SK-N-SH treated with all-trans-retinoic acid at 6 μM for 48 hours (cell line): Measurements from ENCODE around the gene GJA5.
"Not testable (repeated sequence)": the region's sequence is repeated elsewhere in the genome, so short reads cannot be mapped to it uniquely, and the experiment has no call there.

Experiments
- ATAC-seq: fragments of 200-7000 bp; cut with Tn5 transposase; 3 replicates; pipeline ENCODE4 v1.9.1; 2020; ENCODE audit warnings: mild to moderate bottlenecking, moderate library complexity
- ARNTL ChIP-seq: fragments of 450-650 bp; formaldehyde crosslinking; IDR thresholded peaks from 2 replicates; pipeline ENCODE4 v1.5.0; 2020; ENCODE audit warnings: low read depth, mild to moderate bottlenecking, moderate library complexity, borderline replicate concordance
- BACH2 ChIP-seq: fragments of 250-450 bp; sonication (Bioruptor Pico); IDR thresholded peaks from 2 replicates; pipeline ENCODE4 v1.9.0; 2021; ENCODE audit warnings: mild to moderate bottlenecking, borderline replicate concordance
- CSDC2 ChIP-seq: fragments of 250-450 bp; sonication (Bioruptor Pico); IDR thresholded peaks from 2 replicates; pipeline ENCODE4 v1.5.0; 2020; ENCODE audit warnings: mild to moderate bottlenecking, moderate library complexity
- ESRRG ChIP-seq: fragments of 250-450 bp; sonication (Bioruptor Pico); IDR thresholded peaks from 2 replicates; pipeline ENCODE4 v1.6.1; 2021; ENCODE audit warnings: mild to moderate bottlenecking
- GLIS3 ChIP-seq: fragments of 250-450 bp; sonication (Bioruptor Pico); IDR thresholded peaks from 2 replicates; pipeline ENCODE4 v1.5.0; 2020; ENCODE audit warnings: mild to moderate bottlenecking, moderate library complexity
- OSR1 ChIP-seq: fragments of 250-450 bp; sonication (Bioruptor Pico); IDR thresholded peaks from 2 replicates; pipeline ENCODE4 v1.8.0; 2022; ENCODE audit warnings: moderate library complexity, mild to moderate bottlenecking, inconsistent platforms
- PPARA ChIP-seq: fragments of 250-450 bp; sonication (Bioruptor Pico); IDR thresholded peaks from 2 replicates; pipeline ENCODE4 v1.5.0; 2020; ENCODE audit warnings: mild to moderate bottlenecking, borderline replicate concordance
- RARB ChIP-seq: fragments of 250-450 bp; sonication (Bioruptor Pico); IDR thresholded peaks from 2 replicates; pipeline ENCODE4 v1.8.0; 2021; ENCODE audit warnings: mild to moderate bottlenecking, moderate library complexity
- SNAI2 ChIP-seq: fragments of 250-450 bp; sonication (Bioruptor Pico); IDR thresholded peaks from 2 replicates; pipeline ENCODE4 v1.5.0; 2020; ENCODE audit warnings: mild to moderate bottlenecking, moderate library complexity
- TCF4 ChIP-seq: fragments of 250-450 bp; sonication (Bioruptor Pico); IDR thresholded peaks from 2 replicates; pipeline ENCODE4 v1.8.0; 2021; ENCODE audit warnings: mild to moderate bottlenecking, moderate library complexity, borderline replicate concordance
- TOX ChIP-seq: fragments of 250-450 bp; sonication (Bioruptor Pico); IDR thresholded peaks from 2 replicates; pipeline ENCODE4 v1.8.0; 2021; ENCODE audit warnings: mild to moderate bottlenecking, moderate library complexity, borderline replicate concordance
- ZC3H10 ChIP-seq: fragments of 250-450 bp; sonication (Bioruptor Pico); IDR thresholded peaks from 2 replicates; pipeline ENCODE4 v1.5.1; 2021; ENCODE audit warnings: mild to moderate bottlenecking, moderate library complexity
- ZFP30 ChIP-seq: fragments of 450-650 bp; formaldehyde crosslinking; IDR thresholded peaks from 2 replicates; pipeline ENCODE4 v1.5.0; 2022; ENCODE audit warnings: mild to moderate bottlenecking, moderate library complexity
- ZNF565 ChIP-seq: fragments of 450-650 bp; formaldehyde crosslinking; conservative IDR thresholded peaks from 2 replicates; pipeline ENCODE4 v1.5.0; 2020; ENCODE audit warnings: low read depth, mild to moderate bottlenecking, moderate library complexity
- ZNF8 ChIP-seq: fragments of 450-650 bp; formaldehyde crosslinking; IDR thresholded peaks from 2 replicates; pipeline ENCODE4 v1.5.0; 2020; ENCODE audit warnings: mild to moderate bottlenecking, moderate library complexity
- TF ChIP-seq, protein P1 (sequence below): fragments of 250-450 bp; sonication (Bioruptor Pico); IDR thresholded peaks from 2 replicates; pipeline ENCODE4 v1.5.1; 2020; ENCODE audit warnings: low read depth, mild to moderate bottlenecking, moderate library complexity
- TF ChIP-seq, protein P2 (sequence below): fragments of 250-450 bp; sonication (Bioruptor Pico); IDR thresholded peaks from 2 replicates; pipeline ENCODE4 v1.8.0; 2020; ENCODE audit warnings: mild to moderate bottlenecking, moderate library complexity, borderline replicate concordance
- TF ChIP-seq, protein P3 (sequence below): fragments of 250-450 bp; sonication (Bioruptor Pico); IDR thresholded peaks from 2 replicates; pipeline ENCODE4 v1.8.0; 2021; ENCODE audit warnings: low read depth, mild to moderate bottlenecking, moderate library complexity, borderline replicate concordance
- TF ChIP-seq, protein P4 (sequence below): fragments of 250-450 bp; sonication (Bioruptor Pico); IDR thresholded peaks from 2 replicates; pipeline ENCODE4 v1.5.1; 2021; ENCODE audit warnings: mild to moderate bottlenecking, moderate library complexity

Gene GJA5

DNA sequence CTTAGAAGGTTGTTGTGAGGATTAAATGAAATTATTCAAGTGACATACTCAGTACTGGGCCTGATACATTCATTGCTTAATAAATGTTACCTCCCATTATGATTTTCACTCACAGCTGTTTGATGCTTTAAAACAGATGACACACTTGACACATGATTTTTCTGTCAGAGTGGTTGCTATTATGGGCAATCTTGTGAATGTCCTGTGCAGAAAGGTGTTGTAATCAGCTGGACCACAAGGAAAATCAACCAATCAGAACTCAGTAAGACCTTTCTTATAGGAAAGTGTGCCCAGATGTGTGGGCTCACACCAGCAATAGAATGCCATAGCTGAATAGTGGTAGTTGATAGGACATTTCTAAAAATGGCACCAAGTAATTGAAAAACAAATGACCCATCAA is 23.5 kb downstream of the GJA5 start:
- ATAC-seq, result no peak

DNA sequence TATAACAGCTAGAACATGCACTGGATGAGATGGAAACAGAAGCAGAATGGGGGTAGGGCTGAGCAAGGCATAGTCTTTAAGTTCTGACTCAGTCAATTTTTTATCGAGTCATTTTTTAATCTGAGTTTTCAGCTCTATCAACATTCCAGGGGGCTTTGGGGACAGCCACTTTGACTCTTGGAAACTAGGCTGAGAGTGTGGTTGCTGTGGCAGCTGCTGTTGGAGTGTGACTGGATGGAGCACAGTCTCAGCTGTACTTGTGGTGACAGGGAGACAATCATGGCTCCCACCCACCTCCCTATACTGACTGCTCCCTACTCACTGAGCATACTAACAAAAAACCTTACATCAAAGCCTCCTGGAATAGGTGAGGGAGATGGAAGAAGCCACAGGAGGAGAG is 25.0 kb downstream of the GJA5 start:
- ATAC-seq, result no peak
- TF ChIP-seq TOX (CRISPR knock-in tag), result no peak
- TF ChIP-seq, all 23 proteins: peak for 0

More for the DNA sequence above, 23.5 kb downstream of the GJA5 start:
- TF ChIP-seq ZC3H10 (CRISPR knock-in tag) (no peak), PPARA (CRISPR knock-in tag) (no peak), CSDC2 (CRISPR knock-in tag) (no peak), ARNTL (CRISPR knock-in tag) (no peak)
- TF ChIP-seq, protein P1, sequence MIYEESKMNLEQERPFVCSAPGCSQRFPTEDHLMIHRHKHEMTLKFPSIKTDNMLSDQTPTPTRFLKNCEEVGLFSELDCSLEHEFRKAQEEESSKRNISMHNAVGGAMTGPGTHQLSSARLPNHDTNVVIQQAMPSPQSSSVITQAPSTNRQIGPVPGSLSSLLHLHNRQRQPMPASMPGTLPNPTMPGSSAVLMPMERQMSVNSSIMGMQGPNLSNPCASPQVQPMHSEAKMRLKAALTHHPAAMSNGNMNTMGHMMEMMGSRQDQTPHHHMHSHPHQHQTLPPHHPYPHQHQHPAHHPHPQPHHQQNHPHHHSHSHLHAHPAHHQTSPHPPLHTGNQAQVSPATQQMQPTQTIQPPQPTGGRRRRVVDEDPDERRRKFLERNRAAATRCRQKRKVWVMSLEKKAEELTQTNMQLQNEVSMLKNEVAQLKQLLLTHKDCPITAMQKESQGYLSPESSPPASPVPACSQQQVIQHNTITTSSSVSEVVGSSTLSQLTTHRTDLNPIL (CRISPR knock-in tag), result no peak
- TF ChIP-seq, all 23 proteins: peak for 0

DNA sequence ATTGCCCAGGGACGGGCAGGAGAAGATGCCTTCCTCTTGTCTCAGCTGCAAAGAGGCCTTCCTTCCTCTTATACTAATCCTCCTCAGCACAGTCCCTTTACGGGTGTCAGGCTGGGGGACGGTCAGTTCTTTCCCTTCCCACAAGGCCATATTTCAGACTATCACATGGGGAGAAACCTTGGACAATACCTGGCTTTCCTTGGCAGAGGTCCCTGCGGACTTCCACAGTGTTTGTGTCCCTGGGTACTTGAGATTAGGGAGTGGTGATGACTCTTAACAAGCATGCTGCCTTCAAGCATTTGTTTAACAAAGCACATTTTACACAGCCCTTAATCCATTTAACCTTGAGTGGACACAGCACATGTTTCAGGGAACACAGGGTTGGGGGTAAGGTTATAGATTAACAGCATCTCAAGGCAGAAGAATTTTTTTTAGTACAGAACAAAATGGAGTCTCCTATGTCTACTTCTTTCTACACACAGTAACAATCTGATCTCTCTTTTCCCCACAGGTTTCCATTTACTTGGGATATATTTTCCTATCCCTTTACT is 26.0 kb downstream of the GJA5 start:
- ATAC-seq, result not testable (repeated sequence)

DNA sequence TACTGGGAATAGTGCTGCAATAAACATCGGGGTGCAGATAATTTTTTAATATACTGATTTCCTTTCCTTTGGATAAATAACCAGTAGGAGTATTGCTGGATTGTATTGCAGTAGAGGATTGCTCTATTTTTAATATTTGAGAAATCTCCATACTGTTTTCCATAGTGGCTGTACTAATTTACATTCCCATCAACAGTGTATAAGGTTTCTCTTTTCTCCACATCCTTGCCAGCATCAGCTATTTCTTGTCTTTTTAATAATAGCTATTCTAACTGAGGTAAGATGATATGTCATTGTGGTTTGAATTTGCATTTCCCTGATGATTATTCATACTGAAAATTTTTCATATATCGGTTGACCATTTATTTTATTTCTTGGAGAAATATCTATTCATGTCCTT is 31.1 kb downstream of the GJA5 start:
- ATAC-seq, result no peak
- TF ChIP-seq BACH2 (no peak), SNAI2 (CRISPR knock-in tag) (no peak), ZC3H10 (CRISPR knock-in tag) (no peak), OSR1 (CRISPR knock-in tag) (no peak), ZNF8 (CRISPR knock-in tag) (no peak), CSDC2 (CRISPR knock-in tag) (no peak), ZFP30 (CRISPR knock-in tag) (no peak), TCF4 (no peak), ZNF565 (CRISPR knock-in tag) (no peak), TOX (CRISPR knock-in tag) (no peak), GLIS3 (CRISPR knock-in tag) (no peak), ARNTL (CRISPR knock-in tag) (no peak), RARB (CRISPR knock-in tag) (no peak), PPARA (CRISPR knock-in tag) (no peak), ESRRG (CRISPR knock-in tag) (no peak)
- TF ChIP-seq, protein P2, sequence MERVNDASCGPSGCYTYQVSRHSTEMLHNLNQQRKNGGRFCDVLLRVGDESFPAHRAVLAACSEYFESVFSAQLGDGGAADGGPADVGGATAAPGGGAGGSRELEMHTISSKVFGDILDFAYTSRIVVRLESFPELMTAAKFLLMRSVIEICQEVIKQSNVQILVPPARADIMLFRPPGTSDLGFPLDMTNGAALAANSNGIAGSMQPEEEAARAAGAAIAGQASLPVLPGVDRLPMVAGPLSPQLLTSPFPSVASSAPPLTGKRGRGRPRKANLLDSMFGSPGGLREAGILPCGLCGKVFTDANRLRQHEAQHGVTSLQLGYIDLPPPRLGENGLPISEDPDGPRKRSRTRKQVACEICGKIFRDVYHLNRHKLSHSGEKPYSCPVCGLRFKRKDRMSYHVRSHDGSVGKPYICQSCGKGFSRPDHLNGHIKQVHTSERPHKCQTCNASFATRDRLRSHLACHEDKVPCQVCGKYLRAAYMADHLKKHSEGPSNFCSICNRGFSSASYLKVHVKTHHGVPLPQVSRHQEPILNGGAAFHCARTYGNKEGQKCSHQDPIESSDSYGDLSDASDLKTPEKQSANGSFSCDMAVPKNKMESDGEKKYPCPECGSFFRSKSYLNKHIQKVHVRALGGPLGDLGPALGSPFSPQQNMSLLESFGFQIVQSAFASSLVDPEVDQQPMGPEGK (CRISPR knock-in tag), result no peak
- TF ChIP-seq, protein P3, sequence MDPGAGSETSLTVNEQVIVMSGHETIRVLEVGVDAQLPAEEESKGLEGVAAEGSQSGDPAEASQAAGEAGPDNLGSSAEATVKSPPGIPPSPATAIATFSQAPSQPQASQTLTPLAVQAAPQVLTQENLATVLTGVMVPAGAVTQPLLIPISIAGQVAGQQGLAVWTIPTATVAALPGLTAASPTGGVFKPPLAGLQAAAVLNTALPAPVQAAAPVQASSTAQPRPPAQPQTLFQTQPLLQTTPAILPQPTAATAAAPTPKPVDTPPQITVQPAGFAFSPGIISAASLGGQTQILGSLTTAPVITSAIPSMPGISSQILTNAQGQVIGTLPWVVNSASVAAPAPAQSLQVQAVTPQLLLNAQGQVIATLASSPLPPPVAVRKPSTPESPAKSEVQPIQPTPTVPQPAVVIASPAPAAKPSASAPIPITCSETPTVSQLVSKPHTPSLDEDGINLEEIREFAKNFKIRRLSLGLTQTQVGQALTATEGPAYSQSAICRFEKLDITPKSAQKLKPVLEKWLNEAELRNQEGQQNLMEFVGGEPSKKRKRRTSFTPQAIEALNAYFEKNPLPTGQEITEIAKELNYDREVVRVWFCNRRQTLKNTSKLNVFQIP (CRISPR knock-in tag), result no peak
- TF ChIP-seq, protein P1 (CRISPR knock-in tag), result no peak

DNA sequence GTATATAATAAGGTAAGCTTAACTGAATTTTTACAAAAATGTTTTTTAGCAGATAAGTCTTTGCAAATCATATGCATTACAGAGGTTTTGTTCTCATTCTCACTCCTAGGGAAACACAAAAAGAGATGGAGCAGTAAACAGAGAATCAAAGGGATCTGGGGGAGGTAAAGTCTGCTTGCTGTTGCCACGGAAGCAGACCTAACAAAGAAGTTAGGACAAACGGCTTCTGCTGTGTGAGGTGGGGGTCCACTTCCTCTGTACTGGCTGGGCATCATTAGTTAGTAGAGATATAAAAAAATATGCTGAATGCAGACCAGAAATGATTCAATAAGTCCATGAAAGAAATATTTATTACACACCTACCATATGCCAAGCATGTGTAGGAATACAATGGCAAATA is 34.2 kb downstream of the GJA5 start:
- no peak for ATAC-seq
- TF ChIP-seq GLIS3 (CRISPR knock-in tag), result no peak
- no peak for TF ChIP-seq ARNTL (CRISPR knock-in tag)
- TF ChIP-seq CSDC2 (CRISPR knock-in tag), result no peak
- no peak for TF ChIP-seq ESRRG (CRISPR knock-in tag)
- TF ChIP-seq TOX (CRISPR knock-in tag), result no peak
- TF ChIP-seq, all 23 proteins: peak for 0

DNA sequence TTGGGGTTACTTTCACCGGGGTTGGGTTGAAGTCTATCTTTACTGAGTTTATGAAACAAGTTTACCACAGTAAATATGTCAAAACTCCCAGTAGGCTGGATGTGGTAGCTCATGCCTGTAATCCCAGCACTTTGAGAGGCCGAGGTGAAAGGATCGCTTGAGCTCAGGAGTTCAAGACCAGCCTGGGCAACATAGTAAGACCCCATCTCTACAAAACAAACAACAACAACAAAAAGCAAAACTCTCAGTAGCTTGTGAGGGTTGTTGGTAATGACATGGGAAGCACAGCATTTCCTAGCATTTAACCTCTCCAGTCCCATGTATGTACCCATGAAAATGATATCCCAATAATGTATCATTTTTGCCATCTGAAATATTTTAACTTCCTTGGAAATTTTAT is 34.7 kb downstream of the GJA5 start:
- ATAC-seq, result no peak
- TF ChIP-seq PPARA (CRISPR knock-in tag) (no peak), ZNF565 (CRISPR knock-in tag) (no peak), RARB (CRISPR knock-in tag) (no peak), BACH2 (no peak), ARNTL (CRISPR knock-in tag) (no peak), OSR1 (CRISPR knock-in tag) (no peak)
- TF ChIP-seq, protein P4, sequence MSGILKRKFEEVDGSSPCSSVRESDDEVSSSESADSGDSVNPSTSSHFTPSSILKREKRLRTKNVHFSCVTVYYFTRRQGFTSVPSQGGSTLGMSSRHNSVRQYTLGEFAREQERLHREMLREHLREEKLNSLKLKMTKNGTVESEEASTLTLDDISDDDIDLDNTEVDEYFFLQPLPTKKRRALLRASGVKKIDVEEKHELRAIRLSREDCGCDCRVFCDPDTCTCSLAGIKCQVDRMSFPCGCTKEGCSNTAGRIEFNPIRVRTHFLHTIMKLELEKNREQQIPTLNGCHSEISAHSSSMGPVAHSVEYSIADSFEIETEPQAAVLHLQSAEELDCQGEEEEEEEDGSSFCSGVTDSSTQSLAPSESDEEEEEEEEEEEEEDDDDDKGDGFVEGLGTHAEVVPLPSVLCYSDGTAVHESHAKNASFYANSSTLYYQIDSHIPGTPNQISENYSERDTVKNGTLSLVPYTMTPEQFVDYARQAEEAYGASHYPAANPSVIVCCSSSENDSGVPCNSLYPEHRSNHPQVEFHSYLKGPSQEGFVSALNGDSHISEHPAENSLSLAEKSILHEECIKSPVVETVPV (CRISPR knock-in tag), result no peak
- TF ChIP-seq, protein P1 (CRISPR knock-in tag), result no peak
